GM06990 (cell line): ENCODE results near the gene MAP3K8.

Experiments
- DNase-seq: peaks from one replicate; pipeline ENCODE4 v3.0.0-alpha.2; 2011; ENCODE audit not compliant: insufficient read length; ENCODE audit errors: extremely low read depth
- H3K27me3 ChIP-seq: replicated peaks from 2 replicates; pipeline ENCODE4 v1.6.0; 2011; ENCODE audit warnings: low read length; ENCODE audit not compliant: control insufficient read depth, insufficient read depth
- H3K36me3 ChIP-seq: 2 replicates; pipeline ENCODE4 v1.5.1; 2011; ENCODE audit warnings: low read length; ENCODE audit not compliant: control insufficient read depth, insufficient read depth
- H3K4me3 ChIP-seq: replicated peaks from 2 replicates; pipeline ENCODE4 v1.5.1; 2011; ENCODE audit warnings: low read depth, mild to moderate bottlenecking, control low read depth, low read length
- TF ChIP-seq, protein P1 (sequence below): IDR thresholded peaks from 2 replicates; pipeline ENCODE4 v1.5.1; 2011; ENCODE audit warnings: low read length, control low read depth, mild to moderate bottlenecking, inconsistent platforms; ENCODE audit not compliant: insufficient read depth, poor library complexity, severe bottlenecking

The MAP3K8 gene

DNA sequence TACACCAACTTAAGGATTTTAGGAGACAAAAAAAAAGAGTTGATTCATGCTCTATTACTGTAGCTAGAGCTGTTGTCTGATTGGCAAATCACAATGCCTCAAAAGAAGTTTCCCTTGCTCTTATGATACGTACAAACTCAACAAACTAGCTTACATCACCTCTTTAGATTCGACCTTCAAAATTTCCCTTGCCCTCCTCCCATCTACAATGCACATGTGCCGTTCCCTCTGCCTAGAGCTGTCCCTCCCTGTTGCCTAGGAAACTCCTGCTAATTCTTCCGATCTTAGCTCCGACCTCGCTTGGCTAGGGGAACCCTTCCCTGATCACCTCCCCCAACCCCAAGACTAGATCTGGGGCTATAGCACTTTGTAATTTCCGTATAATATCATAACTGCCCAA, 55.4 kb downstream of the MAP3K8 start:
- no peaks in the 10 kb centered on the region for H3K27me3 ChIP-seq
- no peaks in the 10 kb centered on the region for H3K36me3 ChIP-seq
- no peak overlapping the region for H3K4me3 ChIP-seq
- TF ChIP-seq, protein P1, sequence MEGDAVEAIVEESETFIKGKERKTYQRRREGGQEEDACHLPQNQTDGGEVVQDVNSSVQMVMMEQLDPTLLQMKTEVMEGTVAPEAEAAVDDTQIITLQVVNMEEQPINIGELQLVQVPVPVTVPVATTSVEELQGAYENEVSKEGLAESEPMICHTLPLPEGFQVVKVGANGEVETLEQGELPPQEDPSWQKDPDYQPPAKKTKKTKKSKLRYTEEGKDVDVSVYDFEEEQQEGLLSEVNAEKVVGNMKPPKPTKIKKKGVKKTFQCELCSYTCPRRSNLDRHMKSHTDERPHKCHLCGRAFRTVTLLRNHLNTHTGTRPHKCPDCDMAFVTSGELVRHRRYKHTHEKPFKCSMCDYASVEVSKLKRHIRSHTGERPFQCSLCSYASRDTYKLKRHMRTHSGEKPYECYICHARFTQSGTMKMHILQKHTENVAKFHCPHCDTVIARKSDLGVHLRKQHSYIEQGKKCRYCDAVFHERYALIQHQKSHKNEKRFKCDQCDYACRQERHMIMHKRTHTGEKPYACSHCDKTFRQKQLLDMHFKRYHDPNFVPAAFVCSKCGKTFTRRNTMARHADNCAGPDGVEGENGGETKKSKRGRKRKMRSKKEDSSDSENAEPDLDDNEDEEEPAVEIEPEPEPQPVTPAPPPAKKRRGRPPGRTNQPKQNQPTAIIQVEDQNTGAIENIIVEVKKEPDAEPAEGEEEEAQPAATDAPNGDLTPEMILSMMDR, result no peak
- DNase-seq, result no peak

- H3K36me3 ChIP-seq, result no peaks in the 10 kb centered on the region
- no peak overlapping the region for H3K4me3 ChIP-seq
- TF ChIP-seq, protein P1, result no peak
- DNase-seq, result no peak
- H3K27me3 ChIP-seq, result no peaks in the 10 kb centered on the region
These were observed 56.5 kb downstream of the MAP3K8 start for GRCh38 chr10:30490289-30491000.

GRCh38 chr10:30491204-30491915, 57.4 kb downstream of the MAP3K8 start:
- DNase-seq, result no peak

GRCh38 chr10:30491916-30492515, 58.0 kb downstream of the MAP3K8 start:
- no peak for DNase-seq
- TF ChIP-seq, protein P1, result no peak
- H3K36me3 ChIP-seq, result no peaks in the 10 kb centered on the region
- no peaks in the 10 kb centered on the region for H3K27me3 ChIP-seq
- H3K4me3 ChIP-seq, result no peak overlapping the region

More at GRCh38 chr10:30491204-30491915, 57.4 kb downstream of the MAP3K8 start:
- Histone ChIP-seq H3K36me3 (no peaks in the 10 kb centered on the region), H3K4me3 (no peak overlapping the region), H3K27me3 (no peaks in the 10 kb centered on the region)
- TF ChIP-seq, protein P1, result no peak

- Histone ChIP-seq H3K27me3 (no peaks in the 10 kb centered on the region), H3K4me3 (no peak overlapping the region), H3K36me3 (no peaks in the 10 kb centered on the region)
- TF ChIP-seq, protein P1, result peak; percentile 33
- DNase-seq, result peak; percentile 64
These were observed 59.9 kb downstream of the MAP3K8 start for GRCh38 chr10:30493609-30494530.
